ENCODE measurements around the gene DMD. TPM values are rescaled to one million over a fixed set of nuclear protein-coding genes. Genes with fewer than 3 reads are reported as not detected.

Gene DMD
- total and polyA plus RNA-seq, 2 donors (not counting 1 experiment from before 2014, with no cell fraction given): 2.0 to 51.8 TPM

- no peak overlapping the region for H3K4me2 ChIP-seq (replicated peaks; ENCODE audit: low read depth, low read length, poor library complexity, severe bottlenecking)
Measured at GRCh38 chrX:31070057-31070468, 2141.3 kb downstream of the DMD start.

More at GRCh38 chrX:31070057-31070468, 2141.3 kb downstream of the DMD start:
- Histone ChIP-seq H3K9me3 (ENCODE audit: control extremely low read depth in 1 of 3, control insufficient read depth in 2 of 3, insufficient read depth in 1 of 3, low read length in 2 of 3) (peaks cover 0 to 4% (median 0%) of the 10 kb centered on the region in 3 donors), H3K4me3 (ENCODE audit: control extremely low read depth in 1 of 5, extremely low read depth in 1 of 5, insufficient read depth in 1 of 5, low read depth in 2 of 5, low read length in 4 of 5) (no peak overlapping the region), H3K4me1 (ENCODE audit: control insufficient read depth in 2 of 2, insufficient read depth in 2 of 2, low read length in 2 of 2) (no peaks in the 10 kb centered on the region), H3K36me3 (replicated peaks in 1 of 2; ENCODE audit: control extremely low read depth in 1 of 2, control insufficient read depth in 1 of 2, extremely low read depth in 1 of 2, insufficient read depth in 2 of 2, low read length in 1 of 2) (no peaks in the 10 kb centered on the region), H2AFZ (ENCODE audit: insufficient read depth, low read depth, low read length, poor library complexity, severe bottlenecking) (no peak overlapping the region), H4K20me1 (ENCODE audit: control insufficient read depth, insufficient read depth, low read length, poor library complexity, severe bottlenecking) (no peaks in the 10 kb centered on the region), H3K27ac (ENCODE audit: low read length in 2 of 2) (no peak overlapping the region), H3K79me2 (ENCODE audit: control insufficient read depth, insufficient read depth, low read length) (no peaks in the 10 kb centered on the region), H3K9ac (ENCODE audit: low read length) (no peak overlapping the region), H3K27me3 (replicated peaks in 1 of 4; ENCODE audit: control extremely low read depth in 1 of 4, control insufficient read depth in 3 of 4, insufficient read depth in 4 of 4, low read length in 3 of 4) (no peaks in the 10 kb centered on the region)
- Mint-ChIP-seq H3K27me3 (no peaks in the 10 kb centered on the region), H3K27ac (no peak overlapping the region), H3K4me3 (no peak overlapping the region), H3K4me1 (no peaks in the 10 kb centered on the region), H3K9me3 (ENCODE audit: insufficient read depth) (peaks cover 4% of the 10 kb centered on the region)
- ATAC-seq (ENCODE audit: low read depth): no peak
- POLR2A ChIA-PET: no interaction called here
- no peak for DNase-seq
- CTCF ChIA-PET: no interaction called here
- intact Hi-C loops (cut with micrococcal nuclease): no loop called here
- TF ChIP-seq CTCF (IDR thresholded peaks at IDR 0.05) (no peak), EZH2 (IDR thresholded peaks at IDR 0.05; ENCODE audit: borderline replicate concordance, insufficient read depth, low read depth, low read length, poor library complexity, severe bottlenecking) (no peak)

Small RNA genes within 50 kb of the gene (small RNA-seq; reads per million reads assigned to genes)
- gene MIR3915 (ENCODE audit: insufficient read length, low read depth, low replicate concordance): not detected
- not detected for gene MIR548F5 (ENCODE audit: insufficient read length, low read depth, low replicate concordance)
- gene RNA5SP501 (ENCODE audit: insufficient read length, low read depth, low replicate concordance): not detected
- gene RNU6-894P (ENCODE audit: insufficient read length, low read depth, low replicate concordance): not detected
